ENCODE measurements around the gene FANCM.

FANCM gene

DNA sequence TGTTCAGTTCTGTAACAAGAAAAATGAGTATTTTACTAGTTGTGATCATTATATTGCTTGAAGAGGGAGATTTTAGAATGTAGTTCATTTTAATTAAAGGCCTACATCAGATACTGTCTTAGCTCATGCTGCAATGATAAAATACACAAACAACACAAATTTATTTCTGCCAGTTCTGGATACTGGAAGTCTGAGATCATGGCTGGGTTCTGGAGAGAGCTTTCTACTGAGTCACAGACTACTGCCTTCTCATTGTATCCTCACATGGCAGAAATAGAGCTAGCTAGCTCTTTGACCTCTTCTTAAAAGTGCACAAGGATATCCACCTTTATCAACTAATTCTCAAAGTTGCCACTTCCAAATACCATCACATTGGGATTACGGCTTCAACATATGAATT lies 63.5 kb downstream of the FANCM start (continued):
- TF ChIP-seq ELK4 (IDR thresholded peaks at IDR 0.05; ENCODE audit: borderline replicate concordance, low read depth, low read length) (no peak), ZNF555 (tag by site-specific recombination; conservative IDR thresholded peaks at IDR 0.05) (no peak), KLF1 (tag by site-specific recombination; IDR thresholded peaks at IDR 0.05) (no peak), ZBTB48 (tag by site-specific recombination; IDR thresholded peaks at IDR 0.05) (no peak)

DNA sequence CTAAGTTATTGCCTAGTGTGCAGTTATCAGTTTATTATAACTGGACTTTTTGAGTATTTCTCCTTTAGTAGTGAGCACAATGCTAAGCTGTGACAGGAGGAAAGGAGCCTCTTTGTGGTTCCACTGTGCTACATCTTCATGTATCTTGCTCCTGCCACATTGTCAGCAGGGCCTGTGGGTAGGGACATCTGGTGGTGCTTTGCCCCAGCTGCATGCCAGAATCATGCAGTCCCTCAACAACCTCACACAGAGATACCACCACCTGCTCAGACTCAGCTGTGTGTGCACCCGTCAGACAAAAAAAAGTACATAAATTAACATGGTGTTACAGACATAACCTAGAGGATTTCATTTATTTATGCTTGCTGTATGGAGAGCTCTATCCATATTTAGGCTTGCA lies 66.2 kb downstream of the FANCM start:
- Histone ChIP-seq H3K9me3 (ENCODE audit: control insufficient read depth, insufficient read depth, low read depth, low read length) (no peaks in the 10 kb centered on the region), H3K4me3 (ENCODE audit: low read depth, low read length) (no peak overlapping the region), H3K4me1 (ENCODE audit: control insufficient read depth, insufficient read depth, low read length) (no peaks in the 10 kb centered on the region), H3K27ac (ENCODE audit: extremely low read depth, low read depth, low read length) (no peak overlapping the region), H3K36me3 (ENCODE audit: control insufficient read depth in 2 of 2, insufficient read depth in 1 of 2, low read length in 2 of 2) (peaks cover 35 to 48% of the 10 kb centered on the region in 2 experiments)
- CTCF ChIA-PET, result interaction anchor here (1.2 to 2.4 kb wide), 2 partner anchors 32 to 67 kb away, joined by 3 to 5 read pairs; no protein-coding TSS in a partner anchor
- TF ChIP-seq, protein P1, sequence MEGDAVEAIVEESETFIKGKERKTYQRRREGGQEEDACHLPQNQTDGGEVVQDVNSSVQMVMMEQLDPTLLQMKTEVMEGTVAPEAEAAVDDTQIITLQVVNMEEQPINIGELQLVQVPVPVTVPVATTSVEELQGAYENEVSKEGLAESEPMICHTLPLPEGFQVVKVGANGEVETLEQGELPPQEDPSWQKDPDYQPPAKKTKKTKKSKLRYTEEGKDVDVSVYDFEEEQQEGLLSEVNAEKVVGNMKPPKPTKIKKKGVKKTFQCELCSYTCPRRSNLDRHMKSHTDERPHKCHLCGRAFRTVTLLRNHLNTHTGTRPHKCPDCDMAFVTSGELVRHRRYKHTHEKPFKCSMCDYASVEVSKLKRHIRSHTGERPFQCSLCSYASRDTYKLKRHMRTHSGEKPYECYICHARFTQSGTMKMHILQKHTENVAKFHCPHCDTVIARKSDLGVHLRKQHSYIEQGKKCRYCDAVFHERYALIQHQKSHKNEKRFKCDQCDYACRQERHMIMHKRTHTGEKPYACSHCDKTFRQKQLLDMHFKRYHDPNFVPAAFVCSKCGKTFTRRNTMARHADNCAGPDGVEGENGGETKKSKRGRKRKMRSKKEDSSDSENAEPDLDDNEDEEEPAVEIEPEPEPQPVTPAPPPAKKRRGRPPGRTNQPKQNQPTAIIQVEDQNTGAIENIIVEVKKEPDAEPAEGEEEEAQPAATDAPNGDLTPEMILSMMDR (tag by site-specific recombination; IDR thresholded peaks at IDR 0.05), result 0 out of 2 replicates have a peak, but pooled peaks have one; percentile 33
- no peak for TF ChIP-seq ZNF354C (tag by site-specific recombination; IDR thresholded peaks at IDR 0.05; ENCODE audit: borderline replicate concordance, low read depth)
- POLR2A ChIA-PET, result no interaction called here

DNA sequence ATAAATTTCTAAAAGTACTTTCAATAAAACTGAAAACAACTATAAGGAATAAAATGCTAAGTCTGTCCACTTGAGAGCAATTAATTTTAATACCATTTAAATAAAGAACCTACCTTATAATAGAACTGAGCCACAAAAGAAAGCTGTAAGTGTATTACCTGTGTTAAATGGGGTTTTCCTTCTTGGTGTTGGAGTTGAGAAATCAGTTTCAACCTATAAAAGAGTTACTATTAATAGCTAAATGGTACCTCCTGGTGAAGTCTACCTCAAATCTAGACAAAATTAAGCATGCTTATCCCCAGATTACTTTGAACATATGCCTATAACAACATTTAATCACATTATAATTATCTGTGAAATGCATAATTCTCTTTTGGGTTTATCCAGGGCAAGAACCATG lies 68.5 kb downstream of the FANCM start:
- POLR2A ChIA-PET, result no interaction called here
- no peak for TF ChIP-seq ZNF114 (tag by site-specific recombination; IDR thresholded peaks at IDR 0.05)
- TF ChIP-seq, protein P2, sequence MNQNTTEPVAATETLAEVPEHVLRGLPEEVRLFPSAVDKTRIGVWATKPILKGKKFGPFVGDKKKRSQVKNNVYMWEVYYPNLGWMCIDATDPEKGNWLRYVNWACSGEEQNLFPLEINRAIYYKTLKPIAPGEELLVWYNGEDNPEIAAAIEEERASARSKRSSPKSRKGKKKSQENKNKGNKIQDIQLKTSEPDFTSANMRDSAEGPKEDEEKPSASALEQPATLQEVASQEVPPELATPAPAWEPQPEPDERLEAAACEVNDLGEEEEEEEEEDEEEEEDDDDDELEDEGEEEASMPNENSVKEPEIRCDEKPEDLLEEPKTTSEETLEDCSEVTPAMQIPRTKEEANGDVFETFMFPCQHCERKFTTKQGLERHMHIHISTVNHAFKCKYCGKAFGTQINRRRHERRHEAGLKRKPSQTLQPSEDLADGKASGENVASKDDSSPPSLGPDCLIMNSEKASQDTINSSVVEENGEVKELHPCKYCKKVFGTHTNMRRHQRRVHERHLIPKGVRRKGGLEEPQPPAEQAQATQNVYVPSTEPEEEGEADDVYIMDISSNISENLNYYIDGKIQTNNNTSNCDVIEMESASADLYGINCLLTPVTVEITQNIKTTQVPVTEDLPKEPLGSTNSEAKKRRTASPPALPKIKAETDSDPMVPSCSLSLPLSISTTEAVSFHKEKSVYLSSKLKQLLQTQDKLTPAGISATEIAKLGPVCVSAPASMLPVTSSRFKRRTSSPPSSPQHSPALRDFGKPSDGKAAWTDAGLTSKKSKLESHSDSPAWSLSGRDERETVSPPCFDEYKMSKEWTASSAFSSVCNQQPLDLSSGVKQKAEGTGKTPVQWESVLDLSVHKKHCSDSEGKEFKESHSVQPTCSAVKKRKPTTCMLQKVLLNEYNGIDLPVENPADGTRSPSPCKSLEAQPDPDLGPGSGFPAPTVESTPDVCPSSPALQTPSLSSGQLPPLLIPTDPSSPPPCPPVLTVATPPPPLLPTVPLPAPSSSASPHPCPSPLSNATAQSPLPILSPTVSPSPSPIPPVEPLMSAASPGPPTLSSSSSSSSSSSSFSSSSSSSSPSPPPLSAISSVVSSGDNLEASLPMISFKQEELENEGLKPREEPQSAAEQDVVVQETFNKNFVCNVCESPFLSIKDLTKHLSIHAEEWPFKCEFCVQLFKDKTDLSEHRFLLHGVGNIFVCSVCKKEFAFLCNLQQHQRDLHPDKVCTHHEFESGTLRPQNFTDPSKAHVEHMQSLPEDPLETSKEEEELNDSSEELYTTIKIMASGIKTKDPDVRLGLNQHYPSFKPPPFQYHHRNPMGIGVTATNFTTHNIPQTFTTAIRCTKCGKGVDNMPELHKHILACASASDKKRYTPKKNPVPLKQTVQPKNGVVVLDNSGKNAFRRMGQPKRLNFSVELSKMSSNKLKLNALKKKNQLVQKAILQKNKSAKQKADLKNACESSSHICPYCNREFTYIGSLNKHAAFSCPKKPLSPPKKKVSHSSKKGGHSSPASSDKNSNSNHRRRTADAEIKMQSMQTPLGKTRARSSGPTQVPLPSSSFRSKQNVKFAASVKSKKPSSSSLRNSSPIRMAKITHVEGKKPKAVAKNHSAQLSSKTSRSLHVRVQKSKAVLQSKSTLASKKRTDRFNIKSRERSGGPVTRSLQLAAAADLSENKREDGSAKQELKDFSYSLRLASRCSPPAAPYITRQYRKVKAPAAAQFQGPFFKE (tag by site-specific recombination; IDR thresholded peaks at IDR 0.05; ENCODE audit: borderline replicate concordance), result no peak
- TF ChIP-seq ZNF449 (tag by site-specific recombination; IDR thresholded peaks at IDR 0.05), result no peak
- TF ChIP-seq ZNF433 (tag by site-specific recombination; IDR thresholded peaks at IDR 0.05; ENCODE audit: low read depth), result no peak
- no peak for TF ChIP-seq ZXDB (tag by site-specific recombination; IDR thresholded peaks at IDR 0.05)
- TF ChIP-seq ZNF513 (tag by site-specific recombination; IDR thresholded peaks at IDR 0.05), result no peak
- TF ChIP-seq ZNF426 (tag by site-specific recombination; IDR thresholded peaks at IDR 0.05), result no peak
- no peak for TF ChIP-seq WT1 (tag by site-specific recombination; IDR thresholded peaks at IDR 0.05)
- TF ChIP-seq ZNF341 (tag by site-specific recombination; IDR thresholded peaks at IDR 0.05; ENCODE audit: low read depth), result no peak
- no peak for TF ChIP-seq KLF7 (tag by site-specific recombination; IDR thresholded peaks at IDR 0.05; ENCODE audit: borderline replicate concordance)
- TF ChIP-seq OSR2 (tag by site-specific recombination; IDR thresholded peaks at IDR 0.05), result no peak
- TF ChIP-seq ZSCAN4 (tag by site-specific recombination; IDR thresholded peaks at IDR 0.05), result no peak
- no peak for TF ChIP-seq IKZF3 (tag by site-specific recombination; IDR thresholded peaks at IDR 0.05)

More for the DNA sequence above, 68.5 kb downstream of the FANCM start:
- CTCF ChIA-PET, result no interaction called here
- Histone ChIP-seq H3K27ac (ENCODE audit: extremely low read depth, low read depth, low read length) (no peak overlapping the region), H3K4me1 (ENCODE audit: control insufficient read depth, insufficient read depth, low read length) (no peaks in the 10 kb centered on the region), H3K4me3 (ENCODE audit: low read depth, low read length) (no peak overlapping the region), H3K36me3 (ENCODE audit: control insufficient read depth in 2 of 2, insufficient read depth in 1 of 2, low read length in 2 of 2) (peaks cover 53 to 55% of the 10 kb centered on the region in 2 experiments), H3K9me3 (ENCODE audit: control insufficient read depth, insufficient read depth, low read depth, low read length) (no peaks in the 10 kb centered on the region)

All from HEK293 (cell line).